Posterior cingulate gyrus (tissue), 11 donors: ENCODE measurements around the gene EFCAB6.
"Not testable (repeated sequence)": the region's sequence is repeated elsewhere in the genome, so short reads cannot be mapped to it uniquely, and the experiment has no call there.

Experiments
- DNase-seq, 10 donors: peaks; one replicate each; pipeline versions ENCODE4 v3.0.0 to v3.0.0-alpha.2; 2020 to 2021; ENCODE audit warnings: mixed read lengths in 3 of 10
- intact Hi-C: fragments of 100-400 bp; cut with DNase I; formaldehyde crosslinking; loops from one replicate; pipeline ENCODE4 v1.15.1; 2023

Gene EFCAB6

GRCh38 chr22:43669190-43669589 is 142.9 kb downstream of the EFCAB6 start:
- intact Hi-C loops = no loop called here
- DNase-seq = no peak

- DNase-seq = peak in 3 of 10 donors; percentile 17 to 55 (median 21)
- intact Hi-C loops = no loop called here
These were observed 144.4 kb downstream of the EFCAB6 start for GRCh38 chr22:43667656-43668055.

GRCh38 chr22:43666457-43666856 is 145.6 kb downstream of the EFCAB6 start:
- intact Hi-C loops = no loop called here
- DNase-seq = peak in 1 of 10 donors; percentile 21

GRCh38 chr22:43658823-43659222 is 153.3 kb downstream of the EFCAB6 start:
- DNase-seq = no peak
- intact Hi-C loops = no loop called here

GRCh38 chr22:43656581-43656980 is 155.5 kb downstream of the EFCAB6 start:
- intact Hi-C loops, DNase-seq: not testable (repeated sequence)

- intact Hi-C loops = no loop called here
- no peak for DNase-seq
These were observed 157.8 kb downstream of the EFCAB6 start for GRCh38 chr22:43654271-43654670.

- no peak for DNase-seq
- intact Hi-C loops = no loop called here
These were observed 159.3 kb downstream of the EFCAB6 start for GRCh38 chr22:43652845-43653244.

- peak; percentile 25 to 89 (median 42) for DNase-seq
These were observed 168.7 kb downstream of the EFCAB6 start for GRCh38 chr22:43643387-43643786.

GRCh38 chr22:43642319-43643206 is 169.5 kb downstream of the EFCAB6 start:
- DNase-seq = no peak

More at GRCh38 chr22:43643387-43643786, 168.7 kb downstream of the EFCAB6 start:
- intact Hi-C loops = no loop called here

GRCh38 chr22:43639228-43639948 is 172.7 kb downstream of the EFCAB6 start:
- intact Hi-C loops = no loop called here

More at GRCh38 chr22:43642319-43643206, 169.5 kb downstream of the EFCAB6 start:
- intact Hi-C loops = no loop called here

GRCh38 chr22:43637275-43638260 is 174.5 kb downstream of the EFCAB6 start:
- DNase-seq = no peak
- intact Hi-C loops = no loop called here

More at GRCh38 chr22:43639228-43639948, 172.7 kb downstream of the EFCAB6 start:
- no peak for DNase-seq

- intact Hi-C loops = no loop called here
- DNase-seq = no peak
These were observed 176.0 kb downstream of the EFCAB6 start for GRCh38 chr22:43636086-43636485.

- DNase-seq = no peak
- intact Hi-C loops = no loop called here
These were observed 177.0 kb downstream of the EFCAB6 start for GRCh38 chr22:43635101-43635500.

GRCh38 chr22:43634316-43634715 is 177.8 kb downstream of the EFCAB6 start:
- no peak for DNase-seq
- intact Hi-C loops = no loop called here

GRCh38 chr22:43633631-43634285 is 178.3 kb downstream of the EFCAB6 start:
- intact Hi-C loops = no loop called here
- no peak for DNase-seq

GRCh38 chr22:43631846-43632245 is 180.3 kb downstream of the EFCAB6 start:
- no peak for DNase-seq
- intact Hi-C loops = no loop called here

- intact Hi-C loops = no loop called here
- no peak for DNase-seq
These were observed 180.9 kb downstream of the EFCAB6 start for GRCh38 chr22:43631201-43631600.

GRCh38 chr22:43630451-43630850 is 181.7 kb downstream of the EFCAB6 start:
- intact Hi-C loops = no loop called here
- no peak for DNase-seq

- intact Hi-C loops = no loop called here
- DNase-seq = no peak
These were observed 183.9 kb downstream of the EFCAB6 start for GRCh38 chr22:43628250-43628649.
